PC-9 (cell line): ENCODE measurements around the gene FBLN2. TPM values are rescaled to one million over a fixed set of nuclear protein-coding genes. Genes with fewer than 3 reads are reported as not detected.

Source experiments
- BruUV-seq: library from RNA; stranded (reverse); fragments of 400-500 nt; replicated peaks from 2 replicates; lab custom pipeline; 2021; lab: Mats Ljungman, UMichigan
- CTCF ChIA-PET: fragments of 300-600 bp; sonication (Branson Sonifier 250); formaldehyde crosslinking; loops from one replicate; lab custom pipeline; 2022; ENCODE audit warnings: antibody characterized with exemption; lab: Charles Lee
- POLR2A ChIA-PET: fragments of 300-600 bp; sonication (Branson Sonifier 250); formaldehyde crosslinking; loops from one replicate; lab custom pipeline; 2022; ENCODE audit warnings: antibody characterized with exemption; ENCODE audit not compliant: unreplicated experiment; lab: Charles Lee
- DNase-seq, 2 experiments: peaks; one replicate each; pipeline versions ENCODE4 v3.0.0 to v3.0.0-alpha.2; 2015 to 2022; ENCODE audit warnings: mixed read lengths in 1 of 2
- H2AFZ ChIP-seq: fragments of 200-600 bp; sonication (generic); 2 replicates; pipeline ENCODE4 v1.8.1; 2017; ENCODE audit warnings: antibody characterized with exemption
- H3F3A ChIP-seq: fragments of 200-600 bp; sonication (generic); 2 replicates; pipeline ENCODE4 v1.8.1; 2017; ENCODE audit warnings: antibody characterized with exemption, mild to moderate bottlenecking, low read depth; ENCODE audit not compliant: insufficient read depth
- H3K27ac ChIP-seq: fragments of 200-600 bp; sonication (generic); 2 replicates; pipeline ENCODE4 v1.6.1; 2016; ENCODE audit warnings: mixed run types
- H3K27me3 ChIP-seq: fragments of 200-600 bp; sonication (generic); 2 replicates; pipeline ENCODE4 v1.6.1; 2016; ENCODE audit warnings: low read depth, mixed run types; ENCODE audit not compliant: insufficient read depth
- H3K36me3 ChIP-seq: fragments of 200-600 bp; sonication (generic); 2 replicates; pipeline ENCODE4 v1.6.1; 2016; ENCODE audit warnings: low read depth, mixed run types
- H3K4me1 ChIP-seq: fragments of 200-600 bp; sonication (generic); replicated peaks from 2 replicates; pipeline ENCODE4 v1.6.1; 2016; ENCODE audit warnings: mixed run types; ENCODE audit not compliant: insufficient read depth
- H3K4me2 ChIP-seq: fragments of 200-600 bp; sonication (generic); 2 replicates; pipeline ENCODE4 v1.6.1; 2017; ENCODE audit warnings: mixed run types
- H3K4me3 ChIP-seq: fragments of 200-600 bp; sonication (generic); 2 replicates; pipeline ENCODE4 v1.6.1; 2016; ENCODE audit warnings: mixed run types
- H3K79me2 ChIP-seq: fragments of 200-600 bp; sonication (generic); 2 replicates; pipeline ENCODE4 v1.6.1; 2017; ENCODE audit warnings: low read depth, mixed run types
- H3K9me2 ChIP-seq: fragments of 200-600 bp; sonication (generic); 2 replicates; pipeline ENCODE4 v1.8.1; 2017; ENCODE audit warnings: mild to moderate bottlenecking; ENCODE audit not compliant: insufficient read depth
- H3K9me3 ChIP-seq: fragments of 200-600 bp; sonication (generic); 2 replicates; pipeline ENCODE4 v1.8.1; 2016; ENCODE audit warnings: low read depth; ENCODE audit not compliant: insufficient read depth
- H4K20me1 ChIP-seq: fragments of 200-600 bp; sonication (generic); 2 replicates; pipeline ENCODE4 v1.8.1; 2017; ENCODE audit not compliant: insufficient read depth
- CTCF ChIP-seq: fragments of 200-600 bp; sonication (generic); conservative IDR thresholded peaks from 2 replicates; pipeline ENCODE4 v1.6.1; 2017; ENCODE audit warnings: mixed run types, antibody characterized with exemption, mild to moderate bottlenecking, moderate library complexity
- EZH2 ChIP-seq: fragments of 200-600 bp; sonication (generic); IDR thresholded peaks from 2 replicates; pipeline ENCODE4 v1.8.0; 2017; ENCODE audit warnings: antibody characterized with exemption, low read depth
- intact Hi-C: fragments of 100-400 bp; cut with micrococcal nuclease; formaldehyde crosslinking; loops from one replicate; pipeline ENCODE4 v1.10.0; 2022; ENCODE audit not compliant: unreplicated experiment
- total RNA-seq: library from RNA; stranded (reverse); gene quantifications from 2 replicates; pipeline ENCODE4 v1.2.3, GENCODE V29; 2021

FBLN2 gene
- total RNA-seq, 1 experiment from 2014 or later = 0.57 TPM

GRCh38 chr3:13596426-13597205 lies 47.7 kb downstream of the FBLN2 start:
- no peak overlapping the region for H3K27ac ChIP-seq
- no peak overlapping the region for H2AFZ ChIP-seq

DNA sequence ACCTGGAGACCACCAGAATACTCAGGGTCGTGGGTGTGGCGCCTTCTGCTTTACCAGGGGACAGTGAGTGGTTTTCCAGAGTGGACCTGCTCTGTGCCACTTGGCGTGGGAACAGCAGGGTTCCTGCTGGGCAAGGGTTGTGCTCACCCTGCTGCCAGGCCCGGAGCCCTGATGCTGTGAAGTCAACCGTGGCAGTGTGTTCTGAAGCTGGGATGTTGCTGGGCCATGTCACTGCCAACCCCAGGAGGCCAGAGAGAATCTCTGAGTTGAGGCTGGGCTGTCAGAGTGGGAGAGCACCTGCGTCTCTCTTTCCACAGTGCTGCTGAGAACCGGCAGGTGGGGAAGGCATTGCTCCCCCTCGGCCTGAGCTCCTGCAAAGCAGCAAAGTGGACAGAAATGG lies 48.7 kb downstream of the FBLN2 start:
- H3K4me3 ChIP-seq = no peak overlapping the region
- no peaks in the 10 kb centered on the region for H3K9me3 ChIP-seq
- BruUV-seq = no TSS peak
- H3K4me1 ChIP-seq = peaks cover 71% of the 10 kb centered on the region
- no peak for DNase-seq
- no peaks in the 10 kb centered on the region for H3K36me3 ChIP-seq
- no peaks in the 10 kb centered on the region for H3K9me2 ChIP-seq
- H3F3A ChIP-seq = peaks cover 37% of the 10 kb centered on the region
- POLR2A ChIA-PET = no interaction called here
- H3K27ac ChIP-seq = no peak overlapping the region
- H3K27me3 ChIP-seq = no peaks in the 10 kb centered on the region
- CTCF ChIA-PET = interaction anchor here (0.6 kb wide), 1 partner anchor 55 kb away, joined by 3 read pairs; no protein-coding TSS in a partner anchor
- no peaks in the 10 kb centered on the region for H4K20me1 ChIP-seq
- no peak overlapping the region for H3K4me2 ChIP-seq
- no peak overlapping the region for H2AFZ ChIP-seq
- H3K79me2 ChIP-seq = no peaks in the 10 kb centered on the region
- TF ChIP-seq EZH2 = no peak
- no peak for TF ChIP-seq CTCF
- intact Hi-C loops = no loop called here

More at GRCh38 chr3:13596426-13597205, 47.7 kb downstream of the FBLN2 start:
- POLR2A ChIA-PET = no interaction called here
- H3K79me2 ChIP-seq = no peaks in the 10 kb centered on the region
- no peak for DNase-seq
- H3K36me3 ChIP-seq = no peaks in the 10 kb centered on the region
- H3F3A ChIP-seq = peaks cover 37% of the 10 kb centered on the region
- no peak overlapping the region for H3K4me2 ChIP-seq
- BruUV-seq = no TSS peak
- intact Hi-C loops = no loop called here
- TF ChIP-seq CTCF (no peak), EZH2 (no peak)
- CTCF ChIA-PET = no interaction called here
- H4K20me1 ChIP-seq = no peaks in the 10 kb centered on the region
- H3K4me1 ChIP-seq = peaks cover 74% of the 10 kb centered on the region
- no peaks in the 10 kb centered on the region for H3K27me3 ChIP-seq
- H3K9me2 ChIP-seq = no peaks in the 10 kb centered on the region
- no peak overlapping the region for H3K4me3 ChIP-seq
- no peaks in the 10 kb centered on the region for H3K9me3 ChIP-seq

- BruUV-seq = no TSS peak
- no peak overlapping the region for H2AFZ ChIP-seq
- intact Hi-C loops = no loop called here
- H3K27me3 ChIP-seq = no peaks in the 10 kb centered on the region
- no peaks in the 10 kb centered on the region for H3K79me2 ChIP-seq
- peaks cover 65% of the 10 kb centered on the region for H3K4me1 ChIP-seq
- DNase-seq = no peak
- no peak overlapping the region for H3K4me2 ChIP-seq
- CTCF ChIA-PET = interaction anchor here (0.6 kb wide), 1 partner anchor 55 kb away, joined by 3 read pairs; no protein-coding TSS in a partner anchor
- peaks cover 31% of the 10 kb centered on the region for H3F3A ChIP-seq
- no peaks in the 10 kb centered on the region for H4K20me1 ChIP-seq
- no peak overlapping the region for H3K4me3 ChIP-seq
- no peak for TF ChIP-seq EZH2
- no peak for TF ChIP-seq CTCF
- H3K27ac ChIP-seq = no peak overlapping the region
- H3K9me3 ChIP-seq = no peaks in the 10 kb centered on the region
- no peaks in the 10 kb centered on the region for H3K9me2 ChIP-seq
- no peaks in the 10 kb centered on the region for H3K36me3 ChIP-seq
- POLR2A ChIA-PET = no interaction called here
Observed at GRCh38 chr3:13598201-13598600, 49.3 kb downstream of the FBLN2 start.
